BE2C (cell line): ENCODE results near the gene TBCEL.

Source experiments
- DNase-seq: peaks from one replicate; pipeline ENCODE4 v3.0.0-alpha.2; 2020
- H3K27me3 ChIP-seq: fragments of 250-450 bp; sonication (Bioruptor Pico); 2 replicates; pipeline ENCODE4 v1.5.1; 2020; ENCODE audit warnings: mild to moderate bottlenecking
- H3K36me3 ChIP-seq: fragments of 250-450 bp; sonication (Bioruptor Pico); 2 replicates; pipeline ENCODE4 v1.5.1; 2020; ENCODE audit warnings: mild to moderate bottlenecking
- H3K4me1 ChIP-seq: fragments of 250-450 bp; sonication (Bioruptor Pico); 2 replicates; pipeline ENCODE4 v1.5.1; 2020
- H3K4me3 ChIP-seq: 2 replicates; pipeline ENCODE4 v1.5.1; 2011; ENCODE audit warnings: low read depth, low read length
- H3K9me3 ChIP-seq: fragments of 250-450 bp; sonication (Bioruptor Pico); 2 replicates; pipeline ENCODE4 v1.5.1; 2020
- TF ChIP-seq, protein P1 (sequence below): IDR thresholded peaks from 2 replicates; pipeline ENCODE4 v1.5.1; 2012; ENCODE audit warnings: mild to moderate bottlenecking, low read depth, low read length

Gene TBCEL

DNA sequence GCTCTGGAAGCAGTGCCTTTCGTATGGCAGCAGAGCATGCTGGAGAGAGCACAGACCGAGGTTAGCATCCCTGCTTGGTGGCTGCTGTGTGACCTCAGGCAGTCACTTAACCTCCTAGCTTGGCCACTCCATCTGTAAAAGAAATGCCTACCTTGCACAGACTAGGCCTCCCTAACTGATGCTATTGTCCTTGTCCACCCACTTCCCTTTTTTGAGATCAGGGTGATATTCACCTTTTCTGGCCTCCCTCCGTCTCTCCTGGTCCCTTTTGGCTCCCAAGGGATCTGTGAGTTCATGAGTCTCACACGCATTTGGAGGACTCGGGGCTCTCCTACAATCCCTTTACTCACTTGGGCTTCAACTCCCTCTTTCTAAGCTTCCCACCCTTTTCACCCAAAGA is 114.4 kb downstream of the TBCEL start:
- TF ChIP-seq, protein P1, sequence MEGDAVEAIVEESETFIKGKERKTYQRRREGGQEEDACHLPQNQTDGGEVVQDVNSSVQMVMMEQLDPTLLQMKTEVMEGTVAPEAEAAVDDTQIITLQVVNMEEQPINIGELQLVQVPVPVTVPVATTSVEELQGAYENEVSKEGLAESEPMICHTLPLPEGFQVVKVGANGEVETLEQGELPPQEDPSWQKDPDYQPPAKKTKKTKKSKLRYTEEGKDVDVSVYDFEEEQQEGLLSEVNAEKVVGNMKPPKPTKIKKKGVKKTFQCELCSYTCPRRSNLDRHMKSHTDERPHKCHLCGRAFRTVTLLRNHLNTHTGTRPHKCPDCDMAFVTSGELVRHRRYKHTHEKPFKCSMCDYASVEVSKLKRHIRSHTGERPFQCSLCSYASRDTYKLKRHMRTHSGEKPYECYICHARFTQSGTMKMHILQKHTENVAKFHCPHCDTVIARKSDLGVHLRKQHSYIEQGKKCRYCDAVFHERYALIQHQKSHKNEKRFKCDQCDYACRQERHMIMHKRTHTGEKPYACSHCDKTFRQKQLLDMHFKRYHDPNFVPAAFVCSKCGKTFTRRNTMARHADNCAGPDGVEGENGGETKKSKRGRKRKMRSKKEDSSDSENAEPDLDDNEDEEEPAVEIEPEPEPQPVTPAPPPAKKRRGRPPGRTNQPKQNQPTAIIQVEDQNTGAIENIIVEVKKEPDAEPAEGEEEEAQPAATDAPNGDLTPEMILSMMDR = no peak
- Histone ChIP-seq H3K4me3 (no peak overlapping the region), H3K9me3 (no peaks in the 10 kb centered on the region), H3K36me3 (no peaks in the 10 kb centered on the region), H3K4me1 (peaks cover 7% of the 10 kb centered on the region), H3K27me3 (no peaks in the 10 kb centered on the region)
- no peak for DNase-seq

GRCh38 chr11:121140369-121140768 is 116.5 kb downstream of the TBCEL start:
- Histone ChIP-seq H3K9me3 (no peaks in the 10 kb centered on the region), H3K4me1 (no peaks in the 10 kb centered on the region; the same call in none of the 2 replicates), H3K36me3 (no peaks in the 10 kb centered on the region), H3K27me3 (no peaks in the 10 kb centered on the region), H3K4me3 (no peak overlapping the region)
- no peak for DNase-seq
- TF ChIP-seq, protein P1 = no peak
